ENCODE measurements around the gene LMO1.

DNA sequence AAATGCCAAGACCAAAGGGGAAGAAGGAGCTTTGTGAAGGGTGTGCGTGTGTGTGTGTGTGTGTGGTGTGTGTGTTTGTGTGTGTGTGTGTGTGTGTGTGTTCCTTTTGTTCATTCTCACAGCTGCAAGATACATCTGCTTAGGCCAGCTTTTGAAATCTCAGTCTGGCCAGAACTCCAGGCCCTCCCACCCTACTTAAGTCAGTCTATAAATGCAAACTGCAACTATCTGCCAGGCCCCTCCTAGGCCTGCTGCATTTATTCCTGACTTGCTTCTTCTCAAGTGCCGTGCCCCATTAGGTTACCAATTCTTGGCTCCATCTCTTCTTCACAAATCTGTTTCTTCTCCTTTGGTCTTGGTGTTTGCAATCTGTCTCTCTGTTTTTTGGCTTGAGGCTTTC, 73.2 kb downstream of the LMO1 start:
- TF ChIP-seq THAP7 (CRISPR knock-in tag; IDR thresholded peaks at IDR 0.05) (no peak), MYC (IDR thresholded peaks at IDR 0.05; ENCODE audit: low read depth, low read length) (no peak), MYC (CRISPR knock-in tag; IDR thresholded peaks at IDR 0.05; ENCODE audit: borderline replicate concordance, low read depth) (no peak), ZNF785 (CRISPR knock-in tag; IDR thresholded peaks at IDR 0.05) (no peak), POLR2AphosphoS5 (IDR thresholded peaks at IDR 0.05; ENCODE audit: control insufficient read depth, insufficient read depth, low read depth, low read length) (no peak), RBBP5 (IDR thresholded peaks at IDR 0.05; ENCODE audit: borderline replicate concordance, insufficient read depth, low read length, poor library complexity, severe bottlenecking) (no peak)
